Activated CD4-positive, alpha-beta T cell treated with anti-CD3 and anti-CD28 coated beads, Interleukin-2, amount 50 U/mL, for 16 hours (primary cell): ENCODE results near the gene PTPRT.
"Not testable (repeated sequence)": the region's sequence is repeated elsewhere in the genome, so short reads cannot be mapped to it uniquely, and the experiment has no call there.

ENCODE experiments used
- DNase-seq: peaks from one replicate; pipeline ENCODE4 v3.0.0-alpha.2; 2020

Gene PTPRT

GRCh38 chr20:42258564-42259302, 931.0 kb downstream of the PTPRT start:
- DNase-seq = no peak

GRCh38 chr20:42255821-42256220, 933.9 kb downstream of the PTPRT start:
- no peak for DNase-seq

- DNase-seq = no peak
Measured at GRCh38 chr20:42254673-42255072, 935.0 kb downstream of the PTPRT start.

GRCh38 chr20:42252116-42252515, 937.6 kb downstream of the PTPRT start:
- DNase-seq = no peak

- no peak for DNase-seq
Measured at GRCh38 chr20:42218621-42219374, 970.9 kb downstream of the PTPRT start.

GRCh38 chr20:42214074-42214473, 975.6 kb downstream of the PTPRT start:
- DNase-seq = no peak

GRCh38 chr20:42212391-42212790, 977.3 kb downstream of the PTPRT start:
- DNase-seq = no peak

GRCh38 chr20:42206557-42206956, 983.1 kb downstream of the PTPRT start:
- DNase-seq = not testable (repeated sequence)

GRCh38 chr20:42204109-42204660, 985.5 kb downstream of the PTPRT start:
- DNase-seq = no peak

GRCh38 chr20:42197599-42197998, 992.1 kb downstream of the PTPRT start:
- DNase-seq = no peak

GRCh38 chr20:42193119-42193518, 996.6 kb downstream of the PTPRT start:
- no peak for DNase-seq

GRCh38 chr20:42192321-42192720, 997.4 kb downstream of the PTPRT start:
- DNase-seq = no peak

- DNase-seq = no peak
Measured at GRCh38 chr20:42191140-42191860, 998.4 kb downstream of the PTPRT start.

GRCh38 chr20:42190084-42190483, 999.6 kb downstream of the PTPRT start:
- no peak for DNase-seq

- no peak for DNase-seq
Measured at GRCh38 chr20:42186337-42186736, 1003.4 kb downstream of the PTPRT start.

GRCh38 chr20:42183147-42183546, 1006.6 kb downstream of the PTPRT start:
- DNase-seq = no peak

- no peak for DNase-seq
Measured at GRCh38 chr20:42181064-42181463, 1008.6 kb downstream of the PTPRT start.

GRCh38 chr20:42179768-42180167, 1009.9 kb downstream of the PTPRT start:
- DNase-seq = no peak

GRCh38 chr20:42173440-42173839, 1016.3 kb downstream of the PTPRT start:
- DNase-seq = no peak

GRCh38 chr20:42164121-42164890, 1025.4 kb downstream of the PTPRT start:
- no peak for DNase-seq

- DNase-seq = no peak
Measured at GRCh38 chr20:42161228-42161829, 1028.4 kb downstream of the PTPRT start.

- no peak for DNase-seq
Measured at GRCh38 chr20:42159808-42160207, 1029.9 kb downstream of the PTPRT start.
